H7 (cell line): Measurements from ENCODE around the gene TNIP3. TPM values are rescaled to one million over a fixed set of nuclear protein-coding genes. Genes with fewer than 3 reads are reported as not detected.

Experiments
- DNase-seq: peaks from one replicate; pipeline ENCODE4 v3.0.0; 2012
- H3K27me3 ChIP-seq: 2 replicates; pipeline ENCODE4 v1.6.0; 2011; ENCODE audit warnings: mild to moderate bottlenecking, low read length; ENCODE audit not compliant: control insufficient read depth, insufficient read depth
- H3K36me3 ChIP-seq: replicated peaks from 2 replicates; pipeline ENCODE4 v1.5.1; 2011; ENCODE audit warnings: low read length; ENCODE audit not compliant: control insufficient read depth, insufficient read depth
- H3K4me3 ChIP-seq: 2 replicates; pipeline ENCODE4 v1.5.1; 2011; ENCODE audit warnings: low read depth, mild to moderate bottlenecking, control low read depth, low read length, moderate library complexity; ENCODE audit not compliant: insufficient read depth
- total RNA-seq: library from RNA; depleted of rRNA; stranded (reverse); fragments of >200 nt; shearing (Covaris generic); gene quantifications from 2 replicates; pipeline ENCODE4 v1.2.3, GENCODE V29; 2014; rRNA removed

Gene TNIP3
- total RNA-seq, 1 experiment from 2014 or later = not detected

DNA sequence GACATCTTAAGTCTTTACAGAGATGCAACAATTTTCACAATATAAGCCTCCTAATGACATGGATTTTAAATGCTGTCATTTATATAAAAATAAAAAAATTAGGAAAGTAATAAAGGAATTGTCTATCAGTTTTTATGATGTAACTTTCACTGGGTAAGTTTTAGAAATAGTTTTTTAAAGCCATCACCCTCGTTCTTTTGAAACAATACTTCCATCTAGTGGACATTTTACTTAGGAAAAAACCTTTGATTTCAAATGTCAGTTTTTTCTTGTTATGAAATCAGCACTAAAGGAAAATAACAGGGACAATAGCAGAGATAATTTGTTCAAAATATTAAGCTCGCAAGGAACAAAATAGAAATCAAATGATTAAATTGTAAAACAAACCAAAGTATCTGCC lies 67.5 kb downstream of the TNIP3 start:
- Histone ChIP-seq H3K27me3 (no peaks in the 10 kb centered on the region), H3K36me3 (no peaks in the 10 kb centered on the region), H3K4me3 (no peak overlapping the region)
- peak; percentile 9 for DNase-seq

DNA sequence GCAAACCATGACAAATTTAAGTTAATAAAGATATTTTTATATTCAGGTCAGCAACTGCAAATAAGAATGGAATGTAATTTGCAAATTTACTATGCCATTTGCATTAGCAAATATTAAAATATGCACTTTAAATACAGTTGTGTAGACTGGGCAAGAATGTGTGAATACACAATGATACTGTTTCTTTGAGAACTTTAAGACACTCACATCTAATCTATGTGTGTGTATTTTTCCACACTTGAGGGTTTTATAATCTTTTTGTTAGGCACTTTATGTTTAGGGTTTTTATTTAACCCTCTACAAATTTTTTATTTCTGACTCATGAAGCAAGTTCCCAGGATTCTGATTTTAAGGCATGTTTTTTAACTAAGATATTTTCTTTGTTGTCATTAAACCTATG lies 67.9 kb downstream of the TNIP3 start:
- DNase-seq = no peak
- no peaks in the 10 kb centered on the region for H3K36me3 ChIP-seq
- no peak overlapping the region for H3K4me3 ChIP-seq
- no peaks in the 10 kb centered on the region for H3K27me3 ChIP-seq

DNA sequence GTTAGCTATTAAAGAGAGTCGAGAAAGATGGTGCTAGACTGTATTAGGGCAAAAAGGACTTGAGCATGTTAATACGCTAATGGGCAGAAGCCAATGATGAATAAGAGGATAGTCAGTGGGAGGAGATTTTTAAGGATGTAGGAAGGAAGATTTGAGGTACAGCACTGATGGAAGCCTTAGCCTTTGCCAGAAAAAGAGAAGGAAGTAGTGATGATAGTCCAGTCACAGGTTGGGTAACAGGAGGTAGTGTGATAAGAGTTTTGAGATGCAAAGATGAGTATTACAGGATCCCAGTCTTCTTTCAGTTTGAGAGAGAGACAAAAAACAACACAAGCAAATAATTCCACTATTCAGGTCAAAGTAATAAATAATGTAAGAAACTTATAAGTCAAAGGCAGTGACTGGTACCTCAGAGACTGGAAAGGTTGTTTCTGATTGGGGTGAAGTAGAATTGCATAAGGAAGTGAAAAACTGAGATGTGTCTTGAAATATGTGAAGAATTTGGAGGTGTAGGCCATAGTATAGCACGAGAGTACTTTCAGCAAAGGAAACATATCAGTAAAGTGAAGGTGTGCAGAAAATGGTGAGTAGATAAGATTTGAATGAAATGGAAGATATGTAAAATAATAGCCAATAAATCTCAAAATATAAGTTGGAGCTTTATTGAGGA lies 69.7 kb downstream of the TNIP3 start:
- no peak overlapping the region for H3K4me3 ChIP-seq
- DNase-seq = no peak
- no peaks in the 10 kb centered on the region for H3K36me3 ChIP-seq
- H3K27me3 ChIP-seq = no peaks in the 10 kb centered on the region

DNA sequence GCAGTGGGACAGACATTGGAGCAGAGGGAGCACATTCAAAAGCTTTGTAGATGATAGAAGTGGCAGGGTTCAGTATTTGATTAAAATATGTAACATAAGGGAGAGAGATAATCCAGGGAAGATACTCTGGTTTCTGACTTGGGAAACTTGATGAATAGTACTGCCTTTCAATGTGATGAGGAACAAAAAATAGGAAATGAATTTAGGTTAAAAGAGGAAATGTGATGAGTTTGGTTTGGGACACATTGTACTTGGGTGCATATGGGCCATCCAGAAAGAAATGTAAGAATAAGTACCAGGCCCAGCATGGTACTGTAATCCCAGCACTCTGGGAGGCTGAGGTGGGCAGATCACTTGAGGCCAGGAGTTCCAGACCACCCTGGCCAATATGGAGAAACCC lies 70.9 kb downstream of the TNIP3 start:
- Histone ChIP-seq H3K27me3 (no peaks in the 10 kb centered on the region), H3K4me3 (no peak overlapping the region), H3K36me3 (no peaks in the 10 kb centered on the region)
- DNase-seq = no peak

DNA sequence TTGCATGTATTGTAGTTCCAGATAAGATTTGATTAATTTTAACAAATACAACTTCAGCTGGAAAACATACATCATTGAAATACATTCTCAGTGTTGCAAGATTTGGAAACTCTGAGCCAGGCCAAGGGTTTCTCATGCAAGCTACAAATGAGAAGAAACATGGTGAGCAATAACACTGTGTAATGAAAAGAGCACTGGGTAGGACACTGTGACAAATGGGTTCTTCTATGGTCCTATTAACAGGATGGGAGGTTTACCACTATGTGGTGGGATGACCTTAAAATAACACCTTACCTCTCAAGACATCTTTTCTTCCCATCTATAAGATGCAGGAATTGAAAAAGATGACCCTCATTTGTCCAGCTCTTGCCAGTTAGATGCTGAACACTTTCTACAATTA lies 72.2 kb downstream of the TNIP3 start:
- no peak for DNase-seq

DNA sequence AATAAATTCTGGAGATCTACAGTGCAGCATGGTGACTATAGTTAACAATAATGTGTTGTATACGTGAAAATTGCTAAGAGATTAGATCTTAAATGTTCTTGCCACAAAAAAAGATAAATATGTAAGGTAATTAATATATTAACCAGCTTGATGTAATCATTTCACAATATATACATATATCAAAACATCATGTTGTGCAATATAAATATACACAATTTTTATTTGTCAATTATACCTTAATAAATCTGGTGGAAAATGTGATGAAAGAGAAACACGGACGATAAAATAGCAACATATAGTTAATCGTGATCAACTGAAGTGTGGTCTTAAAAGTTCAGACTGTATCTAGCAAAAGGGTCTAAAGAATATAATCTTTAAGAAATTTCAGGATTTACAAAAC lies 75.3 kb downstream of the TNIP3 start:
- Histone ChIP-seq H3K36me3 (no peaks in the 10 kb centered on the region), H3K4me3 (no peak overlapping the region), H3K27me3 (no peaks in the 10 kb centered on the region)
- DNase-seq = no peak

More for the DNA sequence above, 72.2 kb downstream of the TNIP3 start:
- Histone ChIP-seq H3K27me3 (no peaks in the 10 kb centered on the region), H3K4me3 (no peak overlapping the region), H3K36me3 (no peaks in the 10 kb centered on the region)

Other genes with a start within 250 kb of the TNIP3 start
- 17.3 and 25.4 TPM in 2 replicates for gene PRDM5, start 241.6 kb downstream of the TNIP3 start, total RNA-seq
- gene NDNF, start 91.8 kb downstream of the TNIP3 start, total RNA-seq = 1.6 and 3.4 TPM in 2 replicates
- gene QRFPR, start 216.7 kb upstream of the TNIP3 start, total RNA-seq = 1.4 and 2.3 TPM in 2 replicates